ENCODE measurements around the gene DLG1.

GRCh38 chr3:197178998-197179397, 119.4 kb downstream of the DLG1 start:
- TF ChIP-seq CTCF (conservative IDR thresholded peaks at IDR 0.05; ENCODE audit: low read length): no peak
- no peak for TF ChIP-seq EZH2phosphoT487 (IDR thresholded peaks at IDR 0.05; ENCODE audit: borderline replicate concordance, low read depth, low read length)
